GM18858 (cell line): ENCODE results near the gene INTU.
"Not testable (repeated sequence)": the region's sequence is repeated elsewhere in the genome, so short reads cannot be mapped to it uniquely, and the experiment has no call there.

Source experiments
- ATAC-seq: cut with Tn5 transposase; IDR thresholded peaks from one replicate; pipeline ENCODE4 v1.9.1; 2021; ENCODE audit not compliant: unreplicated experiment

Gene INTU

DNA sequence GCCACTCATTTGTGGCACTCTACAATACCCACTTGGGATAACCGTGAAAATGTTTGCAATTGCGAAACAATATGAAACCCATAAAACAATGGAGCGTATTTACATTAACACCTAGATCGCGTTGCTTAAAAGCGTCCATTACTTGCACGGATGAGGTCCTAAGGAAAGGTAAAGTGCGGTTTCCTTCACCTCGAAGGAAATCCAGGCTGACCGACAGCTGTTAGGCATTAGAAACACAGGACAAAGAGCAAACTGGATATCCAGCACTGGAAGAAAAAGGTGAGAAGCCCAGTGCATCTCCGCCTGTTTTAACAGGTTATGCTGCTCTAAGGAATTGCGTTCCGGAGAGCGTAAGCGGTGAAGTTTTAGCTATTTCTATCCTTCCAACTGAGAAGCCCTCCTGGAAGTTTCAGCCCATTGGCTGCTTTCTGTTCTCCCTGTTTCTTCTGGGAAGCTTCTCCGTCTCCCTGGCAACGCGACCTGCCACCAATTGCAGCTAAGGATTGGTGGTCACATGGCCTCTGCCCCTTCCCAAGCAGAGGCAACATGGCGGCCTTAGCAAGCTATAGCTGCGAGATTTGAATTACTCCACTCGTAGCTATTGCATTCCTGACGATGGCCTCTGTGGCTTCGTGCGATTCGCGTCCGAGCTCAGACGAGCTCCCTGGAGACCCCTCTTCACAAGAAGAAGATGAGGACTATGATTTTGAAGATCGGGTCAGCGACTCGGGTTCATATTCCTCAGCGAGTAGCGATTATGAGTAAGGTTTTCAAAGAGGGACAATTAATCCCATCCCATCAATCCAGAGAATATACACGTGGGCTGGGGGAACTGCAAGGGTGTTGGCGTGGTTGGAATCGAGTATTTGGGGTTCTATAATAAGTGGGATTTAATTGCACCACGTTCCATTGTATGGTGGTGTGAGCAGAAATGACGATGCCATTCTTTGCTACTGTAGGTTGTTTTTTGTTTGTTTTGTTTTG lies at the start of gene INTU:
INTU (plus strand) TSS at position 538 of the 984 bp plus-strand sequence; CDS start at position 616, 78 bp downstream.
- ATAC-seq = peak; percentile 98

DNA sequence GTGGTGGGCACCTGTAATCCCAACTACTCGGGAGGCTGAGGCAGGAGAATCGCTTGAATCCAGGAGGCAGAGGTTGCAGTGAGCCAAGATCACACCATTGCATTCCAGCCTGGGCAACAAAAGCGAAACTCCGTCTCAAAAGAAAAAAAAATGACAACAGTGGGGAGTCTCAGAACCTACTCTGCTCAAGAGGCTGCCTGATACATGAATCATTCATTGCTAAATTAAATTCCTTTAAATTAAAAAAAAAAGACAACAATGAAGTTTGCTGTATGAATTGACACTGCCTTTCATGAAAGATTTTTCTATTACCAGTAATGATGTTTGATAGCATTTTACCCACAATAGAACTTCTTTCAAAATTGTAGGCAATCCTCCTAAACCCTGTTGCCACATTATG lies 46.3 kb upstream of the INTU start:
- ATAC-seq = not testable (repeated sequence)

DNA sequence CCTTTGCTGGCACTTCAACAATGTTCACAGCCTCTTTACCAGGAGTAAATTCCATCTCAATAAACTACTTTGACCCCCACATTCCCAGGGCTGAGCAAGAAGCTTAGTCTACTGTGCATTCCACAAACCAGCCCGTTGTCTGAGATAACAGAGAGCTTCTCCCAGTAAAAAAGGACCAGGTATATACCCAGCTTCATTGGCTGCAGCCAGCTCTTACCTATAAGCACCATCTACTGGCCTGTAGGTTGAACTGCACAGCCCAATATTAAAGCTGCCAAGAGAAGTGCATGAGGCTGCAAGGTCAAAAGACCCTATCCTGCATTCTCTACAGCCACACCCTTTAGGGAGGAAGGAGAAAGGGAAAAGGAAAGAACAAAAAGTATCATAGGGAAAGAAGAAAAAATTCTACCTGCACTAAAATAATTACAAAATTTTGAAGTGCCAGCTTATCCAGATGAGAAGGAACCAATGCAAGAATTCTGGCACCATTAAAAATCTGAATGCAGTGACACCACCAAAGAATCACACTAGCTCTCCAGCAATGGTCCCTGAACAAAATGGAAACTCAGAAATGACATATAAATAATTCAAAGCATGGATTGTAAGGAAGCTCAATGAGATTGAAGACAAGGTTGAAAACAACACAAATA lies 45.7 kb upstream of the INTU start:
- ATAC-seq = peak; percentile 98

DNA sequence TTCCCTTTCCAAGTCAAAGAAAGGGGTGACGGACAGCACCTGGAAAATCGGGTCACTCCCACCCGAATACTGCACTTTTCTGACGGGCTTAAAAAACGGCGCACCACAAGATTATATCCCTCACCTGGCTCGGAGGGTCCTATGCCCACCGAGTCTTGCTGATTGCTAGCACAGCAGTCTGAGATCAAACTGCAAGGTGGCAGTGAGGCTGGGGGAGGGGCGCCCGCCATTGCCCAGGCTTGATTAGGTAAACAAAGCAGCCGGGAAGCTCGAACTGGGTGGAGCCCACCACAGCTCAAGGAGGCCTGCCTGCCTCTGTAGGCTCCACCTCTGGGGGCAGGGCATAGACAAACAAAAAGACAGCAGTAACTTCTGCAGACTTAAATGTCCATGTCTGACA lies 43.6 kb upstream of the INTU start:
- not testable (repeated sequence) for ATAC-seq

DNA sequence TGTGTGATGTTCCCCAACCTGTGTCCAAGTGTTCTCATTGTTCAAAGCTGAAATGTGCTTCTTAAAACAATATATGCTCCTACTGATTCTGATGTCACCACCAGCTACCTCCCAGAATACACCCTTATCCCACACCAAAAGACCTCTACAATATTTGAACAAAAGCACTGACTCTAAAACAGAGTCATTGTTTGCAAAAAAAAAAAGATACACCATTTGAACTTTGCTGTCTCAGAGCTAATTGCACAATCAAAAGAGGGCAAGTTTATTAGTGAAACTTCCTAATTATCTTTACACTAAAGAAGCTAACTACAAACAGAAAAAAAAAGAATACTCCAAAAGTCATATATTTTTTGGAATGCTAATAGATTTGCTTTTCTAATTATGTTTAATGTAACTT lies 34.1 kb upstream of the INTU start:
- ATAC-seq = no peak

DNA sequence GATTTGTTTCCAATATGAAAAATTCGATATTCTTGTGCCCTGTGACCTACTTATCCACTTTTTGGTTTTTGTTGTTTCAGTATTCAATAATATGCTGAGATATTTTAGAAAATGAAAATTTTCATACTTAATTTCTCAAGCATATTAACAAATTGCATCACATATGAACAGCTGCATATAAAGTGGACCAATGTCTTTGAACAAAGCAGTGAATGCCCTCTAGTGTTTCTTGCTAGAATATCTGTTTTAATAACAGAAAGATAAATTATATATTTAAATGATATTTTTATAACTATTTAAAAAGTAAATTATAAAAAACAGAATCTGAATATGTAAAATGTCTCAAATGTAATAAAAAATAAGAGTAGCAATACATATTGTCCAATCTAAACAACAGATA lies 31.7 kb upstream of the INTU start:
- ATAC-seq = no peak

DNA sequence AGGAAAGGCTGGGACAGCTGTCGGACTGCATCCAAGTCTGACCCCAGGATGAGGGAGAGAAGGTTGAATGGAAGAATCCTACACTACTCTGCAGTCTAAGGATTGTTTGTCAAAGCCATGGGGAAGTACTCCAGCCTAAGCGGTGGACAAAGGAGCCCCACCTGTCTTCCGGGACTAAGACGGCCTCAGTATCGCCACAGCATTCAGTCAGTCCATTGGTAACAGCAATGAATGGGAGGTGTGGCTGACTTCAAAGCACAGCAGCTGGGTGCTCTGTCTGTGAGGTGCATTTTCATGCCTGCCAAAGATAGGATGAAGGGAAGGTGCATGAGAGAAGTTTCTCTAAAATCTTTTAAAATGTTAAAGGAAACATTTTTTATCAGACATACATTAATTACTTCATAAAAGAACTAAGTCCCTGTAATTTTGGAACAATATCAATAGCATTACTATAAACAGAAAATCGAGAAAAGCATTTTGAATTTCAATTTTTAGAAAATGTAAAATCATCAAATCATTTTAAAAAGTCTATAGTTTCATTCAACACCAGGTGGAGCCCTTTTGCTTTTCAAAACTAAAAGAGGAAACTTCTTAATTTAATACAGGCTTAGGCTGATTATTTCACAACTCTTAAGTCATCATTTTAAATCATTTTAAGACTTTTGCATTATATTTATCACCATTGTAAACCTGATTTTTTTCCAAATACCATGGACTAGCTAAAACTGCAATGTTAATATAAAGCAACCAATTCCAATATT lies 27.6 kb upstream of the INTU start:
- ATAC-seq = no peak

DNA sequence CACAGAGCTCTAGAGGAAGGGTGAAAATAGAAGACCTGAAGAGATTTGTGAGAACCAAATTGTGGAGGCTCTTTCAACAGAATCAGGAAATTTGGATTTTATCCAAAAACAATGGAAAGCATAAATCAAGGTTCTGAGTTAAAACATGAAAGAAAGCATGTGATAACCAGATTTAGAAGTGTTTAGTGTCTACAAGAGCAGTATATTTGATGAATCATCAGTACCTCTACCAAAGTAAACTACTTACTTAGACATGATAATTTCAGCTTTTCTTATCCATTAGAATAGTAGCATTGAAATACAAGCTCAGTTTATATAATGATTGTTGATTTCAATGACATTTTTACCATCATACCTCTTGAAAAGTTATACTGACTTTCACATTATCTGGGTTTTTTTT lies 25.9 kb upstream of the INTU start:
- ATAC-seq = no peak

DNA sequence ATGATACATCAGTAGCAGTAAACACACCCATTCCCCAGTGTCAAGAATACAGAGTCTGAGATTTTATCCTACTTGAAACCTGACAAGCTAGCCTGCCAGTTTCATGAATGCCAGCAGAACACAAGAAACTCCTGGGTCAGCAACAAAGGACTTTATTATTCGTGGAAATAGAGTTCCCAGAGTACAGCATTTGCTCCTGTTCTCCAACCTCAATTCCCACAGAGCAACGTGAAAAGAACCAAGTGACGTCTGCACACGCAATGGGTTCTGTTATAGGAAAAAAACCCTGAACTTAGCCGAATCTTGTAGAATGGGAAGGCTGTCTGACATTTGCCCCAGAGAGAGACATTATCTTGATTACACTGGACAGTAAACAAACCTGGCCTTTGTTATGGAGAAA lies 23.3 kb upstream of the INTU start:
- no peak for ATAC-seq

DNA sequence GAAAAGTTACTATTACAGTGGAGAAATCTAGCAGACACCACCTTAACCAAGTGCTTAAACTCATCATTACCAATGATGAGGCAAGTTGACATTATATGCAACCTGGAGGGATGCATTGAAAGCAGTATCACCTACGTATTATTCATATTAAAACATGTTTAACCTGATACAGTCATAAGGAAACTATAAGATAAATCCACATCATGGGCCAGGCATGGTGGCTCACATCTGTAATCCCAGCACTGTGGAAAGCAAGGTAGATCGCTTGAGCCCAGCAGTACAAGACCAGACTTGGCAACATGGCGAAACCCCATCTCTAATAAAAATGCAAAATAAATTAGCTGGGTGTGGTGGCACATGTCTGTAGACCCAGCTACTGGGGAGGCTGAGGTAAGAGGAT lies 22.3 kb upstream of the INTU start:
- ATAC-seq = no peak

DNA sequence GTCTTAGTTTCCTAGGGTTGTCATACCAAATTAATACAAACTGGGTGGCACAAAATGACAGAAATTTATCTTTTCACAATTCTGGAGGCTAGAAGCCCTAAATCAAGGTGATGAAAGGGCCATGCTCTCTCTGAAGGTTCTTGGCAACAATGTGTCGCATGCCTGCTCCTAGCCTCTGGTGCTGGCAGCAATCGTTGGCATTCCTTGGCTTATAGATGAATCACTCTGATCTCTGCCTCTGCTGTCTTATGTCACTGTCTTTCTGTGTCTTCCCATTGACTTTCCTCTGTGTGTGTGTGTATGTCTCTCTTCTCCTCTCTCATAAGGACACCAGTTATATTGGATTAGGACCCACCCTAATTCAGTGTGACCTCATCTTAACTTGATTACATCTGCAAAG lies 15.9 kb upstream of the INTU start:
- no peak for ATAC-seq

DNA sequence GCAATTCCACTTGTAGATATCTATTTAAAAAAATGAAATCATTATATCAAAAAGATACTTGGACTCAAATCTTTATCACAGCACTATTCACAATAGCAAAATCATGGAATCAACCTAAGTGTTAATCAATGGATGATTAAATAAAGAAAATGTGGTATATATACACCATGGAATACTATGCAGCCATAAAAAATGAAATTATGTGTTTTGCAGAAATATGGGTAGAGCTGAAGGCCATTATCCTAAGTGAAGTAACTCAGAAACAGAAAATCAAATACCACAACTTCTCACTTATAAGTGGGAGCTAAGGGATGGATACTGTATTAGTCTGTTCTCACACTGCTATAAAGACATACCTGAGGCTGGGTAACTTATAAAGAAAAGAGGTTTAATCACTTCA lies 14.3 kb upstream of the INTU start:
- ATAC-seq = no peak

DNA sequence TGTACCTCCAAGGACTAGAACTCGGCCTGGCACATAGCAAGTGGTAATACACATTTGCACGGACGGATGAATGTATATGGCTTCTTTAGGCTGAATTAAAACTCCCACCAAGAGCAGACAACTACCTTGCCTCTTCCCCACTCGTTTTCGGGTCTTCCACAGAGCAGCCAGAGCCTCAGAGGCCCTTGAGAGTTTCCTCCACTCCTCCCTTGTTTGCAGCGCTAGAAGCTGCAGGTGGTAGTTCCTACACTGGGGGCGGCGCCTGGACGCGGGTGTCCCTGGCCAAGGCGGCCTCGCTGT lies 10.2 kb upstream of the INTU start:
- no peak for ATAC-seq

DNA sequence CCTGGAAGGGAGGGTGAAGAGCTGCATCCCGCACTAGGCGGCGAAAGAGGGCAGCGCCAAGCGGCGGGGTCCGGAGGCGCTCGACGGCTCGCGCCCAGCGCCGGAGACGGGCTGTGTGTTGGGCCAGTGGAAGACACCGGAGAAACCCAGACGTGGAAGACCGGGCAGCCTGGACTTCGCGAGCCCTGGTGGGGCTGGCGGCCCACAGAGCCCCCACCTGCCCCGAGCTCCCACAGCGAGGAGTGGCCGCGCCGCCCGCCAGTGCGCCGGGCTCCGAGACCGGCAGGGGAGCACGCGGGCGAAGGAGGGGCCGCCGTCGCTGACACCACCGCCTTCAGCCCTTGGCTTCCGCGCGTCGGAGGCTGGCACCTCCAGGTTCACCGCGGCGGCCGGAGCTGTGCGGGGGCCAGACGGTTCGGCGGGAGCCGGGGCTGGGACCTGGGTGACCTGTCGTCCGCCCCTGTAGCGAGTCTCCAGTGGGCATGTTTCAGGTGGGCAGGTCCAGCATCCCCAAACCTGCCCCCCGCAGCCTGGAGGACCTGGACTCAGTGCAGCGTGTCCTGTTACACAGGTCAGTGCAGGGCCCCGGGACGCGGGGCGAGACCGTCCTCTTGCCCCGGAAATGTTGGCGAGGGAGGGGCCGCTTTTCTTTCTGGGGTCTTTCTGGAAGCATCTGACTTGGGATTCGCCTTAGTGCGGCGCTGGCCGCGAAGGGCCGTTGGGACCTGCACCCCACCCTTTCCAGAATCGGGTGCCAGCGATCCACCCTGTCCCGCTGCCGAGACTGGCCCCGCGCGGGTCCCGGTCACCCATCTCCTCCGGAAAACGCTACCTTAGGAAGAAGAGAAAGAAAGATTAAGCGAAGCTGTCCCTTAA lies 9.6 kb upstream of the INTU start:
- ATAC-seq = no peak

DNA sequence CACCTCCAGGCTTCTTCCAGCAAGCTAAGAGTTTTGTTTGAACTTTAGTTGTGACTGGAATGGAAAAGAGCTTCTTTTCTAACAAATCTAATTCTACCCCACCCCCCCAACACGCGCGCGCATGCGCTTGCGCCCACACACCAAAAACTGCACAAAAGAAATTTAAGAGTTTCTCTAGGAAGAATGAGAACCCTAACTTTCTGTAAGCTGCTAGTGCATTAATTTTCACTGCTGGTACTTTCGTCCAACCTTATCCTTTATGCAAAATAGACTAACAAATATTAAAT lies 9.0 kb upstream of the INTU start:
- ATAC-seq = no peak

DNA sequence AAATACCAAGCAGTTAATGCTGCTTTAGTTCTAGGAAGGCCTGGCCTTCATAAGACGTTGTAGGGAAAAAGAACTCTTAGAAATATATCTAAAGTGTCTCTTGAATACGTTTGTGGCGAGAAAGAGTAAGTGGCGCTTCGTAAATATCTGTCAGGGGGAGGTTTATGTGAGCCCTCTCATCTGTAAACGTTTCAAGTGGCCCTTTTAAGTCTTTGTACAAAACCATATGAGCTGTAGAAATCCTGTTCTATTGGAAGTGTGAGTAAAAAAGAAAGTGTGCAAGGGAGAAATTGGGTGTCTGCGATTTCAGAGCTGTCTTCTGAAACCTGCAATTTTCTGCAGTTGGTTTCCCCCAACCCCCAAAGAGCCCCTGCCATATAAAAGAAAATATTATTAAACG lies 8.6 kb upstream of the INTU start:
- ATAC-seq = no peak

DNA sequence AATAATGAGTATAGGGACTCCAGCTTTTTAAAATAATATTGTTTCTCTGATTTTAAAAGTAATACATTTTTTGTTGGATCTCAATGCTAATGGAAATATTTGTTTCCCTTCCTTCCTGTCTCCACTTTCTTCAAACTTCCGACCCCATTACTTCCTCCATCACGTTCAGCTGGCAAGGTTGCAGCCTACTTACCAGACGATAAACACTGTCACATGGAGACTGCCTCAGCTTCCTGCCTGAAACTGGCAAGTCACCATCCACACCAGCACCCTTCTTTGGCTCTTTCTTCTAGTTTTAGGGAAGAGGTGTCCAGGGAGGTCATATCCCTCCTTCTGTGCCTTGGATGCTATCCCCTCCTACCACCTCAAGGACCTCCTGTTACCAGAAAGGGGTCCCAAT lies 3.4 kb upstream of the INTU start:
- no peak for ATAC-seq

DNA sequence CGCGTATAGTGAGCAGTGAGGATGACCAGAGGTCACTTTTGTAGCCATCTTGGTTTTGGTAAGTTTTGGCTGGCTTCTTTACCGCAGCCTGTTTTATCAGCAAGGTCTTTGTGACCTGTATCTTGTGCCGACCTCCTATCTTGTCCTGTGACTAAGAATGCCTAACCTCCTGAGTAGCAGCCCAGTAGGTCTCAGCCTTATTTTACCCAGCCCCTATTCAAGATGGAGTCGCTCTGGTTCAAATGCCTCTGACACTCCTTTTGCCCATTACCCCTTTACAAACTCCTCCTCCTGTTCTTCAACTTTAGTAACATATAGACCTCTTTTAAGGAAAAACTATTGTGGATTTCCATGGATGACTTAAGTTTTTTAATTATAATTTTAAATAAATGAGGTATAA lies 2.6 kb upstream of the INTU start:
- ATAC-seq = no peak

DNA sequence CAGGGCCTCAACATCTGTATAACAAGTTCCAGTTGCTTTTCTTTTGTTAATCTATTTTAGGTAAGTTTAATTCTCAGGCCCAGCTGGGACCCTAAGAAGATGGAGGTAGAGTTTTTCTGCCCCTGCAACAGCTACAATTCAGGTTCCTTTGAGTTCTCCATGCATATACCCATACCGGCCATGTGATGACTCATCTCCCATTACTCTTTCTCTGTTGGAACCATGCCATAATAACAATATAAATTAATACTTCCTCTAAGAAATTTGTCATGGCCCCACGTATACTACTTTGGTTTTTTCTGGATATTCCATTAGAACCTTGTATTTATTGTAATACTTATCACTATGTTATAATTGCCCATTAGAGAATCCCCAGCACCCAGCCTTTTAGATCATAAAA lies 1.3 kb upstream of the INTU start:
- no peak for ATAC-seq

DNA sequence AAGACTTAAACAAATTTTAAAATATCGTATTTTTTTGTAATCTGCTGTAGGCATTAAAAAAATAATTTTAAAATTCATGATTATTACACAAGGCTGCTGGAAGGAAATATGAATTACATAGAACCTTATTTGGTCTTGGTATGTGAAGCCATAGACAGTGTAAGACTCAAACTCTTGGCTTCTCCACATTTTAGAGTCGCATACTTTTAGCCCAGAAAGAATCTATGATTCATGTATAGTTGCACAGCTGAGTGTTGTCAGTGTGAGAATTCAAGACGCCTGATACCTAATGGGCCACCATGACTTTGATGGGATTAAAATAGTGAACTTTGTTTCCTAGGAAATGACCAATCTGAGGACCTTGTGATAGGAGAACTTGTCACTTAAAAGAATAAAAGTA lies 1.4 kb downstream of the INTU start:
- no peak for ATAC-seq

DNA sequence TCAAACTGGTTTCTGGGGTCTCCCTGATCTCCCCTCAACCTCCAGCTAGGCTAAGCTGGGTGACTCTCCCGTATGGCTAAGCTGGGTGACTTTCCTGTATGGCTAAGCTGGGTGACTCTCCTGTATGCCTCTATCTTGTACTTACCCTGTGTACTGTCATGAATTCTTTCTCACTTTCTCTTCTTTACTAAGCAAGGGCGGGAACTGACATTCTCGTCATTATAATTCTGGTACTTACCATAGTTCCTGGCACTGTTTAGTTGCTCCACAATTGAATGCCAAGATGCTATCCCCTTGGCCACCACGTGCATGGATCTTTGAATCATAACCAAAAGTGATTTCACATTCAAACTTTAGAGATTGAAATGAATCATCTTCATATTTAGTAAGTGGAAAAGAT lies 8.8 kb downstream of the INTU start:
- no peak for ATAC-seq
